Muscle layer of duodenum (tissue), 2 donors: Measurements from ENCODE around the gene GALNT11.

ENCODE experiments used
- H3K27ac ChIP-seq: one replicate; pipeline ENCODE4 v1.7.0; 2013; ENCODE audit warnings: mild to moderate bottlenecking, low read length
- H3K27me3 ChIP-seq: one replicate; pipeline ENCODE4 v1.7.0; 2013; ENCODE audit warnings: low read depth, mild to moderate bottlenecking, control low read depth, low read length
- H3K36me3 ChIP-seq, 2 donors: one replicate each; pipeline ENCODE4 v1.7.0; 2013; ENCODE audit warnings: low read length in 2 of 2, control low read depth in 1 of 2, mild to moderate bottlenecking in 1 of 2; ENCODE audit not compliant: insufficient read depth in 2 of 2, control insufficient read depth in 1 of 2
- H3K4me1 ChIP-seq, 2 donors: one replicate each; pipeline ENCODE4 v1.7.0; 2013; ENCODE audit warnings: low read length in 2 of 2, mild to moderate bottlenecking in 2 of 2, control low read depth in 1 of 2, moderate library complexity in 1 of 2; ENCODE audit not compliant: insufficient read depth in 2 of 2, control insufficient read depth in 1 of 2
- H3K4me3 ChIP-seq, 2 donors: one replicate each; pipeline ENCODE4 v1.7.0; 2013; ENCODE audit warnings: low read length in 2 of 2, low read depth in 1 of 2, mild to moderate bottlenecking in 1 of 2
- H3K9me3 ChIP-seq, 2 donors: one replicate each; pipeline ENCODE4 v1.7.0; 2013; ENCODE audit warnings: low read length in 2 of 2, control low read depth in 1 of 2, mild to moderate bottlenecking in 1 of 2; ENCODE audit not compliant: control insufficient read depth in 1 of 2
- donor health status: healthy.

GALNT11 gene

GRCh38 chr7:152136686-152137085, 111.2 kb downstream of the GALNT11 start:
- no peak overlapping the region for H3K27ac ChIP-seq
- peaks cover 0 to 12% of the 10 kb centered on the region in 2 donors for H3K4me1 ChIP-seq
- H3K27me3 ChIP-seq: no peaks in the 10 kb centered on the region
- H3K9me3 ChIP-seq: no peaks in the 10 kb centered on the region
- peaks cover 47 to 57% of the 10 kb centered on the region in 2 donors for H3K36me3 ChIP-seq
- no peak overlapping the region for H3K4me3 ChIP-seq

- H3K36me3 ChIP-seq: peaks cover 47 to 49% of the 10 kb centered on the region in 2 donors
- no peak overlapping the region for H3K27ac ChIP-seq
- H3K4me1 ChIP-seq: peaks cover 0 to 12% of the 10 kb centered on the region in 2 donors
- H3K9me3 ChIP-seq: no peaks in the 10 kb centered on the region
- no peaks in the 10 kb centered on the region for H3K27me3 ChIP-seq
- no peak overlapping the region for H3K4me3 ChIP-seq
These were observed 112.1 kb downstream of the GALNT11 start for GRCh38 chr7:152137476-152138025.

- Histone ChIP-seq H3K9me3 (no peaks in the 10 kb centered on the region), H3K27me3 (no peaks in the 10 kb centered on the region), H3K27ac (no peak overlapping the region), H3K4me1 (peaks cover 0 to 12% of the 10 kb centered on the region in 2 donors), H3K4me3 (no peak overlapping the region), H3K36me3 (peaks cover 52 to 54% of the 10 kb centered on the region in 2 donors)
These were observed 114.6 kb downstream of the GALNT11 start for GRCh38 chr7:152140067-152140466.

GRCh38 chr7:152140560-152140959, 115.1 kb downstream of the GALNT11 start:
- peaks cover 57 to 59% of the 10 kb centered on the region in 2 donors for H3K36me3 ChIP-seq
- H3K27ac ChIP-seq: no peak overlapping the region

GRCh38 chr7:152142976-152143595, 117.6 kb downstream of the GALNT11 start:
- Histone ChIP-seq H3K9me3 (no peaks in the 10 kb centered on the region), H3K4me1 (no peaks in the 10 kb centered on the region), H3K27me3 (no peaks in the 10 kb centered on the region), H3K27ac (no peak overlapping the region), H3K36me3 (peaks cover 62 to 63% of the 10 kb centered on the region in 2 donors), H3K4me3 (no peak overlapping the region)

More at GRCh38 chr7:152140560-152140959, 115.1 kb downstream of the GALNT11 start:
- Histone ChIP-seq H3K9me3 (no peaks in the 10 kb centered on the region), H3K4me1 (peaks cover 0 to 12% of the 10 kb centered on the region in 2 donors), H3K27me3 (no peaks in the 10 kb centered on the region), H3K4me3 (no peak overlapping the region)

- no peaks in the 10 kb centered on the region for H3K27me3 ChIP-seq
- H3K9me3 ChIP-seq: no peaks in the 10 kb centered on the region
- H3K4me3 ChIP-seq: no peak overlapping the region
- H3K27ac ChIP-seq: no peak overlapping the region
- H3K4me1 ChIP-seq: no peaks in the 10 kb centered on the region
- peaks cover 62 to 63% of the 10 kb centered on the region in 2 donors for H3K36me3 ChIP-seq
These were observed 119.2 kb downstream of the GALNT11 start for GRCh38 chr7:152144557-152145245.

GRCh38 chr7:152145853-152146466, 120.5 kb downstream of the GALNT11 start:
- Histone ChIP-seq H3K27ac (no peak overlapping the region), H3K36me3 (peaks cover 60 to 64% of the 10 kb centered on the region in 2 donors)

GRCh38 chr7:152148706-152149105, 123.2 kb downstream of the GALNT11 start:
- Histone ChIP-seq H3K27me3 (no peaks in the 10 kb centered on the region), H3K36me3 (peaks cover 80 to 86% of the 10 kb centered on the region in 2 donors), H3K27ac (no peak overlapping the region), H3K4me1 (no peaks in the 10 kb centered on the region), H3K9me3 (no peaks in the 10 kb centered on the region), H3K4me3 (no peak overlapping the region)

More at GRCh38 chr7:152145853-152146466, 120.5 kb downstream of the GALNT11 start:
- Histone ChIP-seq H3K4me3 (no peak overlapping the region), H3K27me3 (no peaks in the 10 kb centered on the region), H3K9me3 (no peaks in the 10 kb centered on the region), H3K4me1 (no peaks in the 10 kb centered on the region)

GRCh38 chr7:152149363-152149762, 123.9 kb downstream of the GALNT11 start:
- Histone ChIP-seq H3K27ac (no peak overlapping the region), H3K27me3 (no peaks in the 10 kb centered on the region), H3K36me3 (peaks cover 80 to 86% of the 10 kb centered on the region in 2 donors), H3K4me1 (no peaks in the 10 kb centered on the region), H3K9me3 (no peaks in the 10 kb centered on the region), H3K4me3 (no peak overlapping the region)

- Histone ChIP-seq H3K36me3 (peaks cover 82 to 88% of the 10 kb centered on the region in 2 donors), H3K27ac (no peak overlapping the region), H3K4me3 (no peak overlapping the region), H3K4me1 (no peaks in the 10 kb centered on the region), H3K9me3 (no peaks in the 10 kb centered on the region), H3K27me3 (no peaks in the 10 kb centered on the region)
These were observed 126.8 kb downstream of the GALNT11 start for GRCh38 chr7:152152267-152152666.
